ENCODE data around the gene LILRA6.
"Not testable (repeated sequence)": the region's sequence is repeated elsewhere in the genome, so short reads cannot be mapped to it uniquely, and the experiment has no call there.

- not testable (repeated sequence) for TF ChIP-seq POLR2A (IDR thresholded peaks at IDR 0.05; ENCODE audit: low read length); GATA1 (IDR thresholded peaks at IDR 0.05; ENCODE audit: low read depth, low read length)
Measured at GRCh38 chr19:54281729-54282075, 39.1 kb upstream of the LILRA6 start.
